Measurements from ENCODE around the gene BTNL2. TPM values are rescaled to one million over a fixed set of nuclear protein-coding genes. Genes with fewer than 3 reads are reported as not detected.

Gene BTNL2
- total RNA-seq, 5 donors from 2014 or later (not counting 1 experiment from before 2014, with no cell fraction given) = not detected

- ATAC-seq (replicated peaks in 1 of 4) = no peak
- no peak overlapping the region for H3K4me3 Mint-ChIP-seq
- no peak overlapping the region for H3K27ac Mint-ChIP-seq
- ChIA-PET POLR2A (no interaction called here), CTCF (interaction anchor here (0.6 to 3.0 kb wide), 6 partner anchors 10 to 276 kb away, joined by 3 to 7 read pairs (median 4); partner anchors contain the start of gene HLA-DQB1 (in 1 of the 2))
- DNase-seq = no peak
- Histone ChIP-seq H3K4me1 (ENCODE audit: control insufficient read depth in 1 of 2, extremely low read depth in 1 of 2, insufficient read depth in 2 of 2, low read length in 2 of 2) (no peaks in the 10 kb centered on the region), H3K27me3 (replicated peaks in 1 of 2; ENCODE audit: control insufficient read depth in 2 of 2, extremely low read depth in 1 of 2, insufficient read depth in 2 of 2, low read length in 1 of 2) (peaks cover 0 to 8% of the 10 kb centered on the region in 2 experiments), H3K27ac (ENCODE audit: low read length) (no peak overlapping the region), H3K4me3 (ENCODE audit: control insufficient read depth in 1 of 2, extremely low read depth in 1 of 2, low read length in 1 of 2) (no peak overlapping the region), H3K36me3 (ENCODE audit: control insufficient read depth in 2 of 2, extremely low read depth in 1 of 2, insufficient read depth in 1 of 2, low read length in 1 of 2) (no peaks in the 10 kb centered on the region), H3K9me3 (no peaks in the 10 kb centered on the region)
- H3K36me3 Mint-ChIP-seq = no peaks in the 10 kb centered on the region
- H3K9me3 Mint-ChIP-seq = no peaks in the 10 kb centered on the region
- WGBS (ENCODE audit: insufficient coverage) = no CpG with 5 or more reads among the region's 3 CpGs
- H3K27me3 Mint-ChIP-seq = peaks cover 11 to 17% of the 10 kb centered on the region in 2 donors
- no peaks in the 10 kb centered on the region for H3K4me1 Mint-ChIP-seq
Measured at GRCh38 chr6:32424589-32425300, 17.8 kb upstream of the BTNL2 start.

- Mint-ChIP-seq H3K4me3 (no peak overlapping the region), H3K27me3 (peaks cover 47 to 53% of the 10 kb centered on the region in 2 donors), H3K4me1 (peaks cover 11 to 16% (median 11%) of the 10 kb centered on the region in 3 donors), H3K27ac (no peak overlapping the region), H3K36me3 (no peaks in the 10 kb centered on the region), H3K9me3 (no peaks in the 10 kb centered on the region)
- Histone ChIP-seq H3K36me3 (ENCODE audit: control insufficient read depth in 2 of 2, extremely low read depth in 1 of 2, insufficient read depth in 1 of 2, low read length in 1 of 2) (no peaks in the 10 kb centered on the region), H3K9me3 (no peaks in the 10 kb centered on the region), H3K4me1 (ENCODE audit: control insufficient read depth in 1 of 2, extremely low read depth in 1 of 2, insufficient read depth in 2 of 2, low read length in 2 of 2) (peaks cover 0 to 9% of the 10 kb centered on the region in 2 experiments), H3K27ac (ENCODE audit: low read length) (no peak overlapping the region), H3K4me3 (ENCODE audit: control insufficient read depth in 1 of 2, extremely low read depth in 1 of 2, low read length in 1 of 2) (no peak overlapping the region), H3K27me3 (replicated peaks in 1 of 2; ENCODE audit: control insufficient read depth in 2 of 2, extremely low read depth in 1 of 2, insufficient read depth in 2 of 2, low read length in 1 of 2) (peaks cover 5 to 27% of the 10 kb centered on the region in 2 experiments)
- ChIA-PET POLR2A (no interaction called here), CTCF (interaction anchor here in 1 of 2 donors (1.7 to 3.2 kb wide), 2 partner anchors 284 to 370 kb away, joined by 3 to 19 read pairs; no protein-coding TSS in a partner anchor)
- no peak for ATAC-seq (replicated peaks in 1 of 4)
- WGBS (ENCODE audit: insufficient coverage) = no CpG with 5 or more reads among the region's 3 CpGs
- no peak for DNase-seq
Measured at GRCh38 chr6:32416036-32416435, 9.1 kb upstream of the BTNL2 start.

DNA sequence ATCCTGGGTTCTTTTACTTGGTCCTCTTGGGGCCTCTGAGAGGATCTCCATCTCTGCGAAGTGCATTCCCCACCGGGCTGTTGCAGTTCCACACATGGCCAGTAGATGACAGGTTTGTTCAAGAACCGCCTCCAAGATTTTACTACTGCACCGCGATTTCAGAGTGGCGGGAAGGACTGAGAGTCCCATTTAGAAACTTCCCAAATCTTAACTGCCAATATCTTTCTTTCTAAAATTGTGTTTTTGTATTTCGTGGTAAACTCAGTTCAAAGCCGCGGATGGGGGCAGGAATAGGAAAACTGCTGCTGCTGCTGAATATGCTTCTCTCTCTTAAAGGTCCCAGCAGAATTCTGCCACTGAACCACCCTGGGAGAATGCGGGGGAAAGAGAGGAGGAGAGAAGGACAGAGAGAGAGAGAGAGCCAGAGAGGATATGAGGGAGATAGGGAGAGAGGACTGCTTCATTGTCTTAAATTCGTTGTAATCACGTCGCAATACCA lies 8.6 kb upstream of the BTNL2 start:
- Histone ChIP-seq H3K36me3 (ENCODE audit: control insufficient read depth in 2 of 2, extremely low read depth in 1 of 2, insufficient read depth in 1 of 2, low read length in 1 of 2) (no peaks in the 10 kb centered on the region), H3K27me3 (replicated peaks in 1 of 2; ENCODE audit: control insufficient read depth in 2 of 2, extremely low read depth in 1 of 2, insufficient read depth in 2 of 2, low read length in 1 of 2) (peaks cover 5 to 26% of the 10 kb centered on the region in 2 experiments), H3K4me1 (ENCODE audit: control insufficient read depth in 1 of 2, extremely low read depth in 1 of 2, insufficient read depth in 2 of 2, low read length in 2 of 2) (peaks cover 0 to 9% of the 10 kb centered on the region in 2 experiments), H3K27ac (ENCODE audit: low read length) (no peak overlapping the region), H3K9me3 (no peaks in the 10 kb centered on the region), H3K4me3 (ENCODE audit: control insufficient read depth in 1 of 2, extremely low read depth in 1 of 2, low read length in 1 of 2) (no peak overlapping the region)
- H3K27ac Mint-ChIP-seq = no peak overlapping the region
- no peaks in the 10 kb centered on the region for H3K36me3 Mint-ChIP-seq
- CTCF ChIA-PET = interaction anchor here (0.6 to 3.2 kb wide), 7 partner anchors 10 to 371 kb away, joined by 3 to 19 read pairs (median 5); no protein-coding TSS in a partner anchor
- ATAC-seq (replicated peaks in 1 of 4) = peak; percentile 52 to 79 (median 67)
- 0% methylated on average over 2 of the region's 13 CpGs for WGBS (ENCODE audit: insufficient coverage)
- peaks cover 11 to 16% (median 11%) of the 10 kb centered on the region in 3 donors for H3K4me1 Mint-ChIP-seq
- POLR2A ChIA-PET = no interaction called here
- no peaks in the 10 kb centered on the region for H3K9me3 Mint-ChIP-seq
- DNase-seq = peak; percentile 39 to 85 (median 68)
- H3K27me3 Mint-ChIP-seq = peaks cover 47 to 53% of the 10 kb centered on the region in 2 donors
- H3K4me3 Mint-ChIP-seq = peak overlapping the region in 2 of 3 donors; percentile 26 to 29

GRCh38 chr6:32413427-32414047 lies 6.6 kb upstream of the BTNL2 start:
- peaks cover 0 to 9% of the 10 kb centered on the region in 2 experiments for H3K4me1 ChIP-seq (ENCODE audit: control insufficient read depth in 1 of 2, extremely low read depth in 1 of 2, insufficient read depth in 2 of 2, low read length in 2 of 2)
- no peaks in the 10 kb centered on the region for H3K9me3 ChIP-seq
- POLR2A ChIA-PET = interaction anchor here in 1 of 2 donors (0.6 kb wide), 1 partner anchor 13 kb away, joined by 3 read pairs; no protein-coding TSS in a partner anchor
- WGBS (ENCODE audit: insufficient coverage) = 9% methylated on average over 4 of the region's 11 CpGs
- H3K36me3 ChIP-seq (ENCODE audit: control insufficient read depth in 2 of 2, extremely low read depth in 1 of 2, insufficient read depth in 1 of 2, low read length in 1 of 2) = no peaks in the 10 kb centered on the region
- Mint-ChIP-seq H3K27me3 (peaks cover 43 to 47% of the 10 kb centered on the region in 2 donors), H3K36me3 (no peaks in the 10 kb centered on the region), H3K27ac (peak overlapping the region in 1 of 2 donors; percentile 50), H3K9me3 (no peaks in the 10 kb centered on the region), H3K4me3 (no peak overlapping the region), H3K4me1 (peaks cover 11 to 16% (median 11%) of the 10 kb centered on the region in 3 donors)
- no peak overlapping the region for H3K27ac ChIP-seq (ENCODE audit: low read length)
- DNase-seq = peak; percentile 57 to 92 (median 79)
- ATAC-seq (replicated peaks in 1 of 4) = peak; percentile 86 to 90 (median 88)
- peaks cover 5 to 26% of the 10 kb centered on the region in 2 experiments for H3K27me3 ChIP-seq (replicated peaks in 1 of 2; ENCODE audit: control insufficient read depth in 2 of 2, extremely low read depth in 1 of 2, insufficient read depth in 2 of 2, low read length in 1 of 2)
- CTCF ChIA-PET = interaction anchor here (0.6 to 3.2 kb wide), 18 partner anchors 18 to 1161 kb away, joined by 3 to 19 read pairs (median 4); no protein-coding TSS in a partner anchor
- H3K4me3 ChIP-seq (ENCODE audit: control insufficient read depth in 1 of 2, extremely low read depth in 1 of 2, low read length in 1 of 2) = no peak overlapping the region

- H3K27ac Mint-ChIP-seq = no peak overlapping the region
- no peak overlapping the region for H3K27ac ChIP-seq (ENCODE audit: low read length)
- no peaks in the 10 kb centered on the region for H3K36me3 Mint-ChIP-seq
- ChIA-PET CTCF (interaction anchor here in 1 of 2 donors (2.0 kb wide), 1 partner anchor 385 kb away, joined by 5 read pairs; no protein-coding TSS in a partner anchor), POLR2A (interaction anchor here in 1 of 2 donors (0.6 to 1.0 kb wide), 2 partner anchors 48 to 290 kb away, joined by 3 to 6 read pairs; no protein-coding TSS in a partner anchor)
- ATAC-seq (replicated peaks in 1 of 4) = no peak
- peaks cover 11 to 16% (median 11%) of the 10 kb centered on the region in 3 donors for H3K4me1 Mint-ChIP-seq
- peaks cover 0 to 9% of the 10 kb centered on the region in 2 experiments for H3K4me1 ChIP-seq (ENCODE audit: control insufficient read depth in 1 of 2, extremely low read depth in 1 of 2, insufficient read depth in 2 of 2, low read length in 2 of 2)
- H3K9me3 ChIP-seq = no peaks in the 10 kb centered on the region
- no peaks in the 10 kb centered on the region for H3K36me3 ChIP-seq (ENCODE audit: control insufficient read depth in 2 of 2, extremely low read depth in 1 of 2, insufficient read depth in 1 of 2, low read length in 1 of 2)
- DNase-seq = no peak
- H3K27me3 Mint-ChIP-seq = peaks cover 46 to 58% of the 10 kb centered on the region in 2 donors
- peaks cover 2 to 28% of the 10 kb centered on the region in 2 experiments for H3K27me3 ChIP-seq (replicated peaks in 1 of 2; ENCODE audit: control insufficient read depth in 2 of 2, extremely low read depth in 1 of 2, insufficient read depth in 2 of 2, low read length in 1 of 2)
- WGBS (ENCODE audit: insufficient coverage) = 93% methylated on average over 6 of the region's 9 CpGs
- H3K9me3 Mint-ChIP-seq = no peaks in the 10 kb centered on the region
- H3K4me3 Mint-ChIP-seq = no peak overlapping the region
- no peak overlapping the region for H3K4me3 ChIP-seq (ENCODE audit: control insufficient read depth in 1 of 2, extremely low read depth in 1 of 2, low read length in 1 of 2)
Measured at GRCh38 chr6:32411566-32412327, 4.8 kb upstream of the BTNL2 start.
